Neural cell (in vitro differentiated cells): ENCODE measurements around the gene AMD1. TPM values are rescaled to one million over a fixed set of nuclear protein-coding genes. Genes with fewer than 3 reads are reported as not detected.

ENCODE experiments used
- H2AFZ ChIP-seq: fragments of 200-600, 300-800 bp; sonication (generic), shearing (Covaris generic); 2 replicates; pipeline ENCODE4 v1.6.0; 2014; ENCODE audit warnings: low read depth, mild to moderate bottlenecking, antibody characterized with exemption, low read length, moderate library complexity
- H3F3A ChIP-seq: fragments of 200-600 bp; shearing (Covaris generic); 2 replicates; pipeline ENCODE4 v1.6.1; 2016; ENCODE audit warnings: mild to moderate bottlenecking, moderate library complexity, mixed read lengths, antibody characterized with exemption, low read length; ENCODE audit not compliant: insufficient read depth, poor library complexity, severe bottlenecking
- H3K27ac ChIP-seq: fragments of 200-600, 300-800 bp; sonication (generic), shearing (Covaris generic); 2 replicates; pipeline ENCODE4 v1.5.1; 2014; ENCODE audit warnings: mild to moderate bottlenecking, low read length, moderate library complexity
- H3K27me3 ChIP-seq: fragments of 300-800, 200-600 bp; sonication (generic), shearing (Covaris generic); 2 replicates; pipeline ENCODE4 v1.6.0; 2014; ENCODE audit warnings: mild to moderate bottlenecking, low read depth, low read length, moderate library complexity; ENCODE audit not compliant: insufficient read depth
- H3K36me3 ChIP-seq: fragments of 300-800, 200-600 bp; sonication (generic), shearing (Covaris generic); 2 replicates; pipeline ENCODE4 v1.5.1; 2014; ENCODE audit warnings: mild to moderate bottlenecking, antibody characterized with exemption, low read length, moderate library complexity; ENCODE audit not compliant: insufficient read depth
- H3K4me2 ChIP-seq: fragments of 300-800, 200-600 bp; sonication (generic), shearing (Covaris generic); 2 replicates; pipeline ENCODE4 v1.6.0; 2014; ENCODE audit warnings: mild to moderate bottlenecking, low read length
- H3K4me3 ChIP-seq: fragments of 300-800, 200-600 bp; sonication (generic), shearing (Covaris generic); 2 replicates; pipeline ENCODE4 v1.5.1; 2014; ENCODE audit warnings: mild to moderate bottlenecking, low read length, moderate library complexity
- H3K79me2 ChIP-seq: fragments of 200-600 bp; shearing (Covaris generic); replicated peaks from 2 replicates; pipeline ENCODE4 v1.6.0; 2014; ENCODE audit warnings: mild to moderate bottlenecking, low read length, moderate library complexity; ENCODE audit not compliant: insufficient read depth
- H3K9ac ChIP-seq: fragments of 300-800, 200-600 bp; sonication (generic), shearing (Covaris generic); 2 replicates; pipeline ENCODE4 v1.6.1; 2016; ENCODE audit warnings: mild to moderate bottlenecking, low read length, mixed read lengths
- H3K9me2 ChIP-seq: fragments of 200-600 bp; shearing (Covaris generic); 2 replicates; pipeline ENCODE4 v1.6.1; 2016; ENCODE audit warnings: mild to moderate bottlenecking, low read length, mixed read lengths; ENCODE audit not compliant: insufficient read depth
- H3K9me3 ChIP-seq: fragments of 200-600, 300-800 bp; sonication (generic), shearing (Covaris generic); 2 replicates; pipeline ENCODE4 v1.6.1; 2016; ENCODE audit warnings: mild to moderate bottlenecking, mixed run types, low read length, moderate library complexity, mixed read lengths
- H4K20me1 ChIP-seq: fragments of 200-600 bp; shearing (Covaris generic); 2 replicates; pipeline ENCODE4 v1.6.1; 2016; ENCODE audit warnings: mild to moderate bottlenecking, mixed run types; ENCODE audit not compliant: insufficient read depth
- EP300 ChIP-seq: fragments of 450-650 bp; conservative IDR thresholded peaks from 2 replicates; pipeline ENCODE4 v1.6.1; 2014; ENCODE audit warnings: antibody characterized with exemption, mild to moderate bottlenecking, moderate library complexity; ENCODE audit not compliant: poor library complexity, severe bottlenecking
- EZH2 ChIP-seq: fragments of 200-600, 300-800 bp; shearing (Covaris generic), sonication (generic); IDR thresholded peaks from 2 replicates; pipeline ENCODE4 v1.6.1; 2014; ENCODE audit warnings: antibody characterized with exemption, low read length, borderline replicate concordance, mild to moderate bottlenecking; ENCODE audit not compliant: insufficient read depth, poor library complexity, severe bottlenecking
- MXI1 ChIP-seq: fragments of 450-650 bp; conservative IDR thresholded peaks from 2 replicates; pipeline ENCODE4 v1.6.1; 2014; ENCODE audit warnings: antibody characterized with exemption, mild to moderate bottlenecking; ENCODE audit not compliant: poor library complexity, severe bottlenecking
- POLR2AphosphoS5 ChIP-seq: IDR thresholded peaks from 2 replicates; pipeline ENCODE4 v1.6.1; 2012
- RAD21 ChIP-seq: fragments of 450-650 bp; conservative IDR thresholded peaks from 2 replicates; pipeline ENCODE4 v1.6.1; 2014; ENCODE audit warnings: antibody characterized with exemption, mild to moderate bottlenecking, moderate library complexity
- SMC3 ChIP-seq: fragments of 450-650 bp; conservative IDR thresholded peaks from 2 replicates; pipeline ENCODE4 v1.6.1; 2014; ENCODE audit warnings: antibody characterized with exemption, mild to moderate bottlenecking, moderate library complexity; ENCODE audit not compliant: poor library complexity
- TAF1 ChIP-seq: IDR thresholded peaks from 2 replicates; pipeline ENCODE4 v1.6.1; 2012; ENCODE audit warnings: low read depth
- polyA plus RNA-seq: library from polyadenylated mRNA; depleted of rRNA; stranded (reverse); fragments of >200 nt; gene quantifications from 2 replicates; pipeline ENCODE4 v1.2.3, GENCODE V29; 2014
- TF ChIP-seq, protein P1 (sequence below): fragments of 450-650 bp; IDR thresholded peaks from 2 replicates; pipeline ENCODE4 v1.5.1; 2014; ENCODE audit warnings: antibody characterized with exemption, mild to moderate bottlenecking, moderate library complexity; ENCODE audit not compliant: poor library complexity, severe bottlenecking
- TF ChIP-seq, protein P2 (sequence below): IDR thresholded peaks from 2 replicates; pipeline ENCODE4 v1.6.1; 2012; ENCODE audit warnings: borderline replicate concordance

The AMD1 gene
- polyA plus RNA-seq, 1 donor from 2014 or later: 86.5 TPM

GRCh38 chr6:110930781-110931180 lies 56.2 kb downstream of the AMD1 start:
- no peaks in the 10 kb centered on the region for H3K79me2 ChIP-seq
- H3K36me3 ChIP-seq: no peaks in the 10 kb centered on the region

DNA sequence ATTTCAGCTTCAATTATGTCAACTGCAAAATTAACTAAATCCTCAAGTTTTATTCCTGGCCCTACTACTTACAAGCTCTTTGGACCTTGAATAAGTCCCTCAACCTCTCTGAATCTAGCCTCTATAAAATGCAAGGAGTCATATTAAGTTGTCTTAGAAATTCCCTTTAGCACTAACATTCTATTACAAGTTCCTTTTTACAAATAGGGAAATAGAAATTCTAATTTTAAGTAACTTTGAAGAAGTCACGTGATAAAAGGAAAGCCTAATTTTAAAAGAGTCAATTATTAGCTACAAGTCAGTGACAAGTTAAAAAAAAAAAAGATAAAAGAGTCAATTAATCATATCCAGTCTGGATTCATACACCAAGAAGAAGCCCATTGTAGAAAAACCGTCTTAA lies 59.3 kb downstream of the AMD1 start:
- no peaks in the 10 kb centered on the region for H3K9me2 ChIP-seq
- H3K9me3 ChIP-seq: no peaks in the 10 kb centered on the region
- H3K27ac ChIP-seq: no peak overlapping the region
- no peak overlapping the region for H3K4me3 ChIP-seq
- H3K4me2 ChIP-seq: no peak overlapping the region
- TF ChIP-seq, protein P1, sequence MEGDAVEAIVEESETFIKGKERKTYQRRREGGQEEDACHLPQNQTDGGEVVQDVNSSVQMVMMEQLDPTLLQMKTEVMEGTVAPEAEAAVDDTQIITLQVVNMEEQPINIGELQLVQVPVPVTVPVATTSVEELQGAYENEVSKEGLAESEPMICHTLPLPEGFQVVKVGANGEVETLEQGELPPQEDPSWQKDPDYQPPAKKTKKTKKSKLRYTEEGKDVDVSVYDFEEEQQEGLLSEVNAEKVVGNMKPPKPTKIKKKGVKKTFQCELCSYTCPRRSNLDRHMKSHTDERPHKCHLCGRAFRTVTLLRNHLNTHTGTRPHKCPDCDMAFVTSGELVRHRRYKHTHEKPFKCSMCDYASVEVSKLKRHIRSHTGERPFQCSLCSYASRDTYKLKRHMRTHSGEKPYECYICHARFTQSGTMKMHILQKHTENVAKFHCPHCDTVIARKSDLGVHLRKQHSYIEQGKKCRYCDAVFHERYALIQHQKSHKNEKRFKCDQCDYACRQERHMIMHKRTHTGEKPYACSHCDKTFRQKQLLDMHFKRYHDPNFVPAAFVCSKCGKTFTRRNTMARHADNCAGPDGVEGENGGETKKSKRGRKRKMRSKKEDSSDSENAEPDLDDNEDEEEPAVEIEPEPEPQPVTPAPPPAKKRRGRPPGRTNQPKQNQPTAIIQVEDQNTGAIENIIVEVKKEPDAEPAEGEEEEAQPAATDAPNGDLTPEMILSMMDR: no peak
- TF ChIP-seq POLR2AphosphoS5 (no peak), EZH2 (no peak), EP300 (no peak), MXI1 (no peak), TAF1 (no peak), RAD21 (no peak), SMC3 (no peak)
- TF ChIP-seq, protein P2, sequence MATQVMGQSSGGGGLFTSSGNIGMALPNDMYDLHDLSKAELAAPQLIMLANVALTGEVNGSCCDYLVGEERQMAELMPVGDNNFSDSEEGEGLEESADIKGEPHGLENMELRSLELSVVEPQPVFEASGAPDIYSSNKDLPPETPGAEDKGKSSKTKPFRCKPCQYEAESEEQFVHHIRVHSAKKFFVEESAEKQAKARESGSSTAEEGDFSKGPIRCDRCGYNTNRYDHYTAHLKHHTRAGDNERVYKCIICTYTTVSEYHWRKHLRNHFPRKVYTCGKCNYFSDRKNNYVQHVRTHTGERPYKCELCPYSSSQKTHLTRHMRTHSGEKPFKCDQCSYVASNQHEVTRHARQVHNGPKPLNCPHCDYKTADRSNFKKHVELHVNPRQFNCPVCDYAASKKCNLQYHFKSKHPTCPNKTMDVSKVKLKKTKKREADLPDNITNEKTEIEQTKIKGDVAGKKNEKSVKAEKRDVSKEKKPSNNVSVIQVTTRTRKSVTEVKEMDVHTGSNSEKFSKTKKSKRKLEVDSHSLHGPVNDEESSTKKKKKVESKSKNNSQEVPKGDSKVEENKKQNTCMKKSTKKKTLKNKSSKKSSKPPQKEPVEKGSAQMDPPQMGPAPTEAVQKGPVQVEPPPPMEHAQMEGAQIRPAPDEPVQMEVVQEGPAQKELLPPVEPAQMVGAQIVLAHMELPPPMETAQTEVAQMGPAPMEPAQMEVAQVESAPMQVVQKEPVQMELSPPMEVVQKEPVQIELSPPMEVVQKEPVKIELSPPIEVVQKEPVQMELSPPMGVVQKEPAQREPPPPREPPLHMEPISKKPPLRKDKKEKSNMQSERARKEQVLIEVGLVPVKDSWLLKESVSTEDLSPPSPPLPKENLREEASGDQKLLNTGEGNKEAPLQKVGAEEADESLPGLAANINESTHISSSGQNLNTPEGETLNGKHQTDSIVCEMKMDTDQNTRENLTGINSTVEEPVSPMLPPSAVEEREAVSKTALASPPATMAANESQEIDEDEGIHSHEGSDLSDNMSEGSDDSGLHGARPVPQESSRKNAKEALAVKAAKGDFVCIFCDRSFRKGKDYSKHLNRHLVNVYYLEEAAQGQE: no peak
- H3K79me2 ChIP-seq: no peaks in the 10 kb centered on the region
- H3K36me3 ChIP-seq: no peaks in the 10 kb centered on the region
- no peaks in the 10 kb centered on the region for H4K20me1 ChIP-seq
- no peak overlapping the region for H3K9ac ChIP-seq
- H2AFZ ChIP-seq: no peak overlapping the region
- H3K27me3 ChIP-seq: no peaks in the 10 kb centered on the region
- H3F3A ChIP-seq: no peaks in the 10 kb centered on the region

More at GRCh38 chr6:110930781-110931180, 56.2 kb downstream of the AMD1 start:
- H3F3A ChIP-seq: no peaks in the 10 kb centered on the region
- no peaks in the 10 kb centered on the region for H3K9me3 ChIP-seq
- H3K9ac ChIP-seq: no peak overlapping the region
- no peak overlapping the region for H3K4me2 ChIP-seq
- H4K20me1 ChIP-seq: no peaks in the 10 kb centered on the region
- no peaks in the 10 kb centered on the region for H3K27me3 ChIP-seq
- H3K9me2 ChIP-seq: no peaks in the 10 kb centered on the region
- TF ChIP-seq MXI1 (no peak), RAD21 (no peak), SMC3 (no peak), EZH2 (no peak)
- TF ChIP-seq, protein P2: no peak
- TF ChIP-seq, protein P1: no peak
- H2AFZ ChIP-seq: no peak overlapping the region
- no peak overlapping the region for H3K4me3 ChIP-seq
- no peak overlapping the region for H3K27ac ChIP-seq
